CD4-positive, alpha-beta T cell treated with Interleukin-17A for 1 hour (primary cell): ENCODE measurements around the gene ARL2BP.

Experiments used
- DNase-seq: peaks from one replicate; pipeline ENCODE4 v3.0.0-alpha.2; 2020

The ARL2BP gene

GRCh38 chr16:57236022-57236350, 9.1 kb upstream of the ARL2BP start:
- no peak for DNase-seq

- DNase-seq: no peak
Observed at GRCh38 chr16:57238682-57239081, 6.4 kb upstream of the ARL2BP start.

- no peak for DNase-seq
Observed at GRCh38 chr16:57239107-57239506, 6.0 kb upstream of the ARL2BP start.

- DNase-seq: no peak
Observed at GRCh38 chr16:57240851-57241250, 4.2 kb upstream of the ARL2BP start.

GRCh38 chr16:57242650-57243049, 2.4 kb upstream of the ARL2BP start:
- no peak for DNase-seq

- no peak for DNase-seq
Observed at GRCh38 chr16:57244463-57244766, 644 bp upstream of the ARL2BP start.

- no peak for DNase-seq
Observed at GRCh38 chr16:57245472-57246113, 534 bp downstream of the ARL2BP start.

- no peak for DNase-seq
Observed at GRCh38 chr16:57251352-57251751, 6.3 kb downstream of the ARL2BP start.

- DNase-seq: no peak
Observed at GRCh38 chr16:57252148-57252721, 7.2 kb downstream of the ARL2BP start.

GRCh38 chr16:57253466-57253865, 8.4 kb downstream of the ARL2BP start:
- no peak for DNase-seq

GRCh38 chr16:57255686-57256415, 10.8 kb downstream of the ARL2BP start:
- DNase-seq: no peak

- DNase-seq: no peak
Observed at GRCh38 chr16:57256601-57257395, 11.7 kb downstream of the ARL2BP start.

GRCh38 chr16:57257455-57258070, 12.5 kb downstream of the ARL2BP start:
- DNase-seq: no peak

GRCh38 chr16:57258226-57258909, 13.3 kb downstream of the ARL2BP start:
- DNase-seq: no peak

- no peak for DNase-seq
Observed at GRCh38 chr16:57258910-57259475, 13.9 kb downstream of the ARL2BP start.

GRCh38 chr16:57260294-57260929, 15.4 kb downstream of the ARL2BP start:
- DNase-seq: peak; percentile 25

GRCh38 chr16:57261806-57262205, 16.7 kb downstream of the ARL2BP start:
- no peak for DNase-seq

- no peak for DNase-seq
Observed at GRCh38 chr16:57262841-57263540, 17.9 kb downstream of the ARL2BP start.

- no peak for DNase-seq
Observed at GRCh38 chr16:57263541-57264351, 18.7 kb downstream of the ARL2BP start.

- no peak for DNase-seq
Observed at GRCh38 chr16:57264381-57264780, 19.3 kb downstream of the ARL2BP start.
